ENCODE data around the gene METTL24.

DNA sequence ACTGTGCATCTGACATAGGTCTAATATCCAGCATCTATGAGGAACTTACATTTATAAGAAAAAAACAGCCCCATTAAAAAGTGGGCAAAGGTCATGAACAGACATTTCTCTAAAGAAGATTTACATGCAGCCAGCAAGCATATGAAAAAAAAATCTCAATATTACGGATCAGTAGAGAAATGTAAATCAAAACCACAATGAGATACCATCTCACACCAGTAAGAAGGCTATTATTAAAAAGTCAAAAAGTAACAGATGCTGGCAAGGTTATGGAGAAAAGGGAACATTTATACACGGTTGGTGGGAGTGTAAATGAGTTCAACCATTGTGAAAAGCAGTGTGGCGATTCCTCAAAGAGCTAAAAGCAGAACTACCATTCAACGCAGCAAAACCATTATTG lies 13.1 kb downstream of the METTL24 start:
- no peak for TF ChIP-seq EZH2phosphoT487 (IDR thresholded peaks at IDR 0.05; ENCODE audit: borderline replicate concordance)
- TF ChIP-seq, protein P1, sequence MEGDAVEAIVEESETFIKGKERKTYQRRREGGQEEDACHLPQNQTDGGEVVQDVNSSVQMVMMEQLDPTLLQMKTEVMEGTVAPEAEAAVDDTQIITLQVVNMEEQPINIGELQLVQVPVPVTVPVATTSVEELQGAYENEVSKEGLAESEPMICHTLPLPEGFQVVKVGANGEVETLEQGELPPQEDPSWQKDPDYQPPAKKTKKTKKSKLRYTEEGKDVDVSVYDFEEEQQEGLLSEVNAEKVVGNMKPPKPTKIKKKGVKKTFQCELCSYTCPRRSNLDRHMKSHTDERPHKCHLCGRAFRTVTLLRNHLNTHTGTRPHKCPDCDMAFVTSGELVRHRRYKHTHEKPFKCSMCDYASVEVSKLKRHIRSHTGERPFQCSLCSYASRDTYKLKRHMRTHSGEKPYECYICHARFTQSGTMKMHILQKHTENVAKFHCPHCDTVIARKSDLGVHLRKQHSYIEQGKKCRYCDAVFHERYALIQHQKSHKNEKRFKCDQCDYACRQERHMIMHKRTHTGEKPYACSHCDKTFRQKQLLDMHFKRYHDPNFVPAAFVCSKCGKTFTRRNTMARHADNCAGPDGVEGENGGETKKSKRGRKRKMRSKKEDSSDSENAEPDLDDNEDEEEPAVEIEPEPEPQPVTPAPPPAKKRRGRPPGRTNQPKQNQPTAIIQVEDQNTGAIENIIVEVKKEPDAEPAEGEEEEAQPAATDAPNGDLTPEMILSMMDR (conservative IDR thresholded peaks at IDR 0.05; ENCODE audit: low read length), result no peak
